ENCODE measurements around the gene PLD1.

- TF ChIP-seq, protein P1, sequence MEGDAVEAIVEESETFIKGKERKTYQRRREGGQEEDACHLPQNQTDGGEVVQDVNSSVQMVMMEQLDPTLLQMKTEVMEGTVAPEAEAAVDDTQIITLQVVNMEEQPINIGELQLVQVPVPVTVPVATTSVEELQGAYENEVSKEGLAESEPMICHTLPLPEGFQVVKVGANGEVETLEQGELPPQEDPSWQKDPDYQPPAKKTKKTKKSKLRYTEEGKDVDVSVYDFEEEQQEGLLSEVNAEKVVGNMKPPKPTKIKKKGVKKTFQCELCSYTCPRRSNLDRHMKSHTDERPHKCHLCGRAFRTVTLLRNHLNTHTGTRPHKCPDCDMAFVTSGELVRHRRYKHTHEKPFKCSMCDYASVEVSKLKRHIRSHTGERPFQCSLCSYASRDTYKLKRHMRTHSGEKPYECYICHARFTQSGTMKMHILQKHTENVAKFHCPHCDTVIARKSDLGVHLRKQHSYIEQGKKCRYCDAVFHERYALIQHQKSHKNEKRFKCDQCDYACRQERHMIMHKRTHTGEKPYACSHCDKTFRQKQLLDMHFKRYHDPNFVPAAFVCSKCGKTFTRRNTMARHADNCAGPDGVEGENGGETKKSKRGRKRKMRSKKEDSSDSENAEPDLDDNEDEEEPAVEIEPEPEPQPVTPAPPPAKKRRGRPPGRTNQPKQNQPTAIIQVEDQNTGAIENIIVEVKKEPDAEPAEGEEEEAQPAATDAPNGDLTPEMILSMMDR (IDR thresholded peaks at IDR 0.05; ENCODE audit: low read depth, low read length, poor library complexity, severe bottlenecking) = no peak
- TF ChIP-seq EZH2phosphoT487 (IDR thresholded peaks at IDR 0.05; ENCODE audit: borderline replicate concordance, low read length) = no peak
Measured at GRCh38 chr3:171620825-171621434, 189.4 kb downstream of the PLD1 start.
